GM19455 (cell line): ENCODE measurements around the gene CNTNAP2.
"Not testable (repeated sequence)": the region's sequence is repeated elsewhere in the genome, so short reads cannot be mapped to it uniquely, and the experiment has no call there.

Experiments
- ATAC-seq: cut with Tn5 transposase; IDR thresholded peaks from one replicate; pipeline ENCODE4 v1.9.1; 2021; ENCODE audit not compliant: unreplicated experiment

The CNTNAP2 gene

GRCh38 chr7:148395352-148395811 is 2278.8 kb downstream of the CNTNAP2 start:
- ATAC-seq, result no peak

GRCh38 chr7:148395990-148396716 is 2279.6 kb downstream of the CNTNAP2 start:
- no peak for ATAC-seq

- ATAC-seq, result no peak
Observed at GRCh38 chr7:148397056-148397455, 2280.5 kb downstream of the CNTNAP2 start.

- no peak for ATAC-seq
Observed at GRCh38 chr7:148397551-148397950, 2280.9 kb downstream of the CNTNAP2 start.

GRCh38 chr7:148397985-148398384 is 2281.4 kb downstream of the CNTNAP2 start:
- no peak for ATAC-seq

GRCh38 chr7:148398844-148399365 is 2282.3 kb downstream of the CNTNAP2 start:
- ATAC-seq, result no peak

- no peak for ATAC-seq
Observed at GRCh38 chr7:148400101-148400500, 2283.5 kb downstream of the CNTNAP2 start.

- no peak for ATAC-seq
Observed at GRCh38 chr7:148402159-148402558, 2285.6 kb downstream of the CNTNAP2 start.

GRCh38 chr7:148403466-148403993 is 2286.9 kb downstream of the CNTNAP2 start:
- ATAC-seq, result no peak

GRCh38 chr7:148408307-148408706 is 2291.7 kb downstream of the CNTNAP2 start:
- ATAC-seq, result no peak

- ATAC-seq, result no peak
Observed at GRCh38 chr7:148410905-148411304, 2294.3 kb downstream of the CNTNAP2 start.

- no peak for ATAC-seq
Observed at GRCh38 chr7:148412691-148413090, 2296.1 kb downstream of the CNTNAP2 start.

GRCh38 chr7:148419856-148420832 is 2303.5 kb downstream of the CNTNAP2 start:
- peak; percentile 77 for ATAC-seq

GRCh38 chr7:148422030-148422429 is 2305.4 kb downstream of the CNTNAP2 start:
- no peak for ATAC-seq

GRCh38 chr7:148426393-148426792 is 2309.8 kb downstream of the CNTNAP2 start:
- ATAC-seq, result not testable (repeated sequence)

GRCh38 chr7:148430690-148431089 is 2314.1 kb downstream of the CNTNAP2 start:
- ATAC-seq, result not testable (repeated sequence)

- ATAC-seq, result no peak
Observed at GRCh38 chr7:148433521-148434180, 2317.1 kb downstream of the CNTNAP2 start.

- no peak for ATAC-seq
Observed at GRCh38 chr7:148434181-148434757, 2317.7 kb downstream of the CNTNAP2 start.

- ATAC-seq, result no peak
Observed at GRCh38 chr7:148434887-148435286, 2318.3 kb downstream of the CNTNAP2 start.

- ATAC-seq, result no peak
Observed at GRCh38 chr7:148435715-148436114, 2319.1 kb downstream of the CNTNAP2 start.
